Bronchial epithelial cell (primary cell): ENCODE measurements around the gene C3orf20. TPM values are rescaled to one million over a fixed set of nuclear protein-coding genes. Genes with fewer than 3 reads are reported as not detected.

Experiments used
- DNase-seq: peaks from one replicate; pipeline ENCODE4 v3.0.0-alpha.2; 2010; ENCODE audit warnings: low read depth
- FAIRE-seq: peaks from 2 replicates; lab custom pipeline; 2011; peaks lifted over from hg19 to GRCh38; lab: Jason Lieb, UNC
- H3K27me3 ChIP-seq: 2 replicates; pipeline ENCODE4 v1.5.1; 2011; ENCODE audit warnings: low read length; ENCODE audit not compliant: control insufficient read depth, insufficient read depth
- H3K36me3 ChIP-seq: 2 replicates; pipeline ENCODE4 v1.5.1; 2011; ENCODE audit warnings: low read length; ENCODE audit not compliant: control insufficient read depth, insufficient read depth
- H3K4me3 ChIP-seq: 2 replicates; pipeline ENCODE4 v1.5.1; 2011; ENCODE audit warnings: mild to moderate bottlenecking, low read depth, low read length, control low read depth
- CTCF ChIP-seq: IDR thresholded peaks from 2 replicates; pipeline ENCODE4 v1.5.1; 2011; ENCODE audit warnings: mild to moderate bottlenecking, moderate library complexity, low read length, control low read depth, inconsistent platforms; ENCODE audit not compliant: insufficient read depth, severe bottlenecking
- total RNA-seq: library from RNA; depleted of rRNA; stranded (reverse); fragments of >200 nt; gene quantifications from 2 replicates; pipeline ENCODE4 v1.2.1, GENCODE V29; 2014

C3orf20 gene
- total RNA-seq, 1 donor from 2014 or later, result under 0.01 TPM

GRCh38 chr3:14818804-14819500 lies 144.0 kb downstream of the C3orf20 start, which contains the start of gene FGD5:
Gene FGD5 (plus strand): TSS chr3:14818962. CDS start chr3:14819072, 110 bp downstream.
- Histone ChIP-seq H3K27me3 (peaks cover 4% of the 10 kb centered on the region), H3K4me3 (no peak within 1 kb of the TSS), H3K36me3 (no peaks in the 10 kb centered on the region)
- no peak for TF ChIP-seq CTCF
- no peak for DNase-seq
- no peak for FAIRE-seq

- peaks cover 6% of the 10 kb centered on the region for H3K27me3 ChIP-seq
- FAIRE-seq (no peak), DNase-seq (no peak)
- H3K36me3 ChIP-seq, result no peaks in the 10 kb centered on the region
- no peak overlapping the region for H3K4me3 ChIP-seq
- no peak for TF ChIP-seq CTCF
Measured at GRCh38 chr3:14819671-14820070, 144.7 kb downstream of the C3orf20 start.

- no peaks in the 10 kb centered on the region for H3K36me3 ChIP-seq
- no peak for TF ChIP-seq CTCF
- DNase-seq, result no peak
- H3K4me3 ChIP-seq, result no peak overlapping the region
- H3K27me3 ChIP-seq, result peaks cover 5% of the 10 kb centered on the region
- FAIRE-seq, result no peak
Measured at GRCh38 chr3:14820156-14820555, 145.2 kb downstream of the C3orf20 start.

GRCh38 chr3:14821151-14821550 lies 146.2 kb downstream of the C3orf20 start:
- Histone ChIP-seq H3K36me3 (no peaks in the 10 kb centered on the region), H3K4me3 (no peak overlapping the region), H3K27me3 (peaks cover 5% of the 10 kb centered on the region)
- TF ChIP-seq CTCF, result no peak
- DNase-seq (no peak), FAIRE-seq (no peak)

- Histone ChIP-seq H3K27me3 (peaks cover 5% of the 10 kb centered on the region), H3K36me3 (no peaks in the 10 kb centered on the region), H3K4me3 (no peak overlapping the region)
- no peak for TF ChIP-seq CTCF
- FAIRE-seq (no peak), DNase-seq (no peak)
Measured at GRCh38 chr3:14822134-14822533, 147.2 kb downstream of the C3orf20 start.

Other genes starting within 250 kb of the C3orf20 start
- gene GRIP2, start 134.8 kb upstream of the C3orf20 start, total RNA-seq, result under 0.01 TPM in 2 replicates
- gene CCDC174, start 23.4 kb upstream of the C3orf20 start, total RNA-seq, result 5.8 and 8.7 TPM in 2 replicates
- gene FGD5, start 143.8 kb downstream of the C3orf20 start, total RNA-seq, result not detected in 2 replicates